GM19025 (cell line): ENCODE data around the gene C22orf42.
"Not testable (repeated sequence)": the region's sequence is repeated elsewhere in the genome, so short reads cannot be mapped to it uniquely, and the experiment has no call there.

ENCODE experiments used
- ATAC-seq: cut with Tn5 transposase; IDR thresholded peaks from one replicate; pipeline ENCODE4 v1.9.1; 2021; ENCODE audit warnings: mild to moderate bottlenecking, low read depth, moderate library complexity; ENCODE audit not compliant: unreplicated experiment

C22orf42 gene

DNA sequence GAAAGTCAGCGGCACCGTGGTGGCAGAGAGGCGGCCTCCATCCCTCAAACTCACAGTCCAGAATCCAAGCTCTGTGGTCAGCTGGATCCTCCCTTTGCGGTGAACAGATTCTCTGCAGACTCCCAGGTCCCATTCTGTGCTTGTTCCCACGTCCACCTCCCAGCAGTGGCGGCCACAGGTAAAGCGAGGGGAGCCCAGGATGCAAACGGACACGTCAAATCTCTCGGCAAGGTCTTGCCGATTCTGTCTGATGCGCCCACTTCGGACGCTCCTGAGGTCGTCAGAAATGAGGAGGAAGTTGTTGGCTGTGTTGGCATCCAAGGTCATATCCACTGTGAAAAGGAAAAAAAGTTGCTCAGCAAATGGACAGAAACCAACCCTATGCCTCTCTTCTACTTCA, 31.9 kb upstream of the C22orf42 start:
- ATAC-seq = not testable (repeated sequence)

DNA sequence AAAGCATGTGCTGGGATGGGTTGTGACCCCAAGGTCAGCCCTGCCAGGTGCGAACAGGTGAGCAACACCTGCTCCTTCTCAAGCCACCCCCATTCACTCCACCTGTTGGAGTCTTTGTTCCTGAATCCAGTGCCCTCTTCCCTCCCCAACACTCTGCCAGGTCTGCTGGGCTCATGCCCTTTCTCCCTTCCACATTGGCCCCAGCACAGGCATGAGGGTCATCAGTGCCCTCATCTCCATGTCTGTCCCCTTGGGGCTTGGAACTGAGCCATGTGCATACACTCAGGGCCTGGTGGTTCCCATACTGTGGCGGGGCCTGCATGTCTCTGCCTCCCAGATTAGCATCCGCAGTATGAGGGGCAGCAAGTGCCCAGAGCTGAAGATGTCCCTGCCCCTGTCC, 26.7 kb upstream of the C22orf42 start:
- no peak for ATAC-seq

DNA sequence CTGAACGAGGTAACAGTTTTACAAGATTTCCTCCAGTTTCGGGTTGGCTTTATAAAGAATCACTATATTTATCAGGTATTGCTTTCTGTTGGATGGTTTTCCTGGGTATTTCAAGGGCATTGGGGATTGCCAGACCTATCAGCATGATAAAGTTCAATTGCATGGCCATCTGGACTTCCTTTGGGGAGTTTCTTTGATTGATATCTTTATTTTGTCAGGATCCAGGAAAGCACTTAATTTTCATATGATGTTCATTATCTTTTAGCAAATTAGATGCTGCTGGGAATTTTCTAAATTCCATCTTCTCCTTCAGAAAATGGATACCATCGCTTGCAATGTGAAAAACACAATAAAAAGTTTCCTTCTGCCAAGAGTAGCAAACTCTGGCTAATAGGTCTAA, 24.5 kb upstream of the C22orf42 start:
- no peak for ATAC-seq

DNA sequence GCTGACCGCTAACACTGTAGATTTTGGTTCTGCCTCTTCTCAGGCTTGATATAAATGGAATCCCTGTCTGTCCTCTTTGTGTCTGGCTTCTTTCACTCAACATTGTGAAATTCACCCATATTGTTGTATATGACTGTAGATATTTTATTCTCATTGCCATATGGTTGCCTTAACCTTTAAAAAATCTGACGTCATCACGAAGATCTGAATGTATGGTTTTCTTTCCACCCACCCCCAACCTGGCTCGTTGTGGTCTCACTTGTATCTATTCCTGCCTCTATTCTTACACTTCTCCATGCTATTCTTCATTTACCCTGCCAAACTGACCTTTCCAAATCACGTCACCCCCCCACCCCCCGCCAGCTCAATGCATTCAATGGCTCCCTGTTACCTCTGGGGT, 21.9 kb upstream of the C22orf42 start:
- no peak for ATAC-seq

DNA sequence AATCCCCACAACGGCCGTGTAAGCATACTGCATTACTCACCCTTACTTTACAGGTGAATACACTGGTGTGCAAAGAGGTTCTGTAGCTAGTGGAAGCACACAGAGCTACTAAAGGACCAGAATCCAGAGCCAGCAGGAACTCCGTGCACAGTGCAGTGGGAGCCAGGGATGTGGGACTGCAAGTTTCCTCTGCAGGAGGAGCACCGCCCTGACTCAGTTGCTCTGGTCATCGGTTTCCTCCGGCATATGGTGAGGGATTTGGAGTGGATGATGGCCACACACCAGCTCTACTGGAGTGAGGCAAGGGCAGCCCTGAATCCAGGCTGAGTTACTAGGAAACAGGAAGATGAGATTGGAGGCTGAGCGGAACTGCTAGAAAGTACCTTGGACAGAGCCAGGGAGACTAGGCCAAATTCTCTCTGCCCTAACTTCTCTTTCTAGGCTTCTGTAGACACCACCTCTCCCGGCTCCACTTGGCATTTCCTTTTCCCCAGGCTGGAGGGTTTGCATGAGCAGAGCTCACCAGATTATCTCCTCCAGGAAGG, 18.2 kb upstream of the C22orf42 start:
- no peak for ATAC-seq

DNA sequence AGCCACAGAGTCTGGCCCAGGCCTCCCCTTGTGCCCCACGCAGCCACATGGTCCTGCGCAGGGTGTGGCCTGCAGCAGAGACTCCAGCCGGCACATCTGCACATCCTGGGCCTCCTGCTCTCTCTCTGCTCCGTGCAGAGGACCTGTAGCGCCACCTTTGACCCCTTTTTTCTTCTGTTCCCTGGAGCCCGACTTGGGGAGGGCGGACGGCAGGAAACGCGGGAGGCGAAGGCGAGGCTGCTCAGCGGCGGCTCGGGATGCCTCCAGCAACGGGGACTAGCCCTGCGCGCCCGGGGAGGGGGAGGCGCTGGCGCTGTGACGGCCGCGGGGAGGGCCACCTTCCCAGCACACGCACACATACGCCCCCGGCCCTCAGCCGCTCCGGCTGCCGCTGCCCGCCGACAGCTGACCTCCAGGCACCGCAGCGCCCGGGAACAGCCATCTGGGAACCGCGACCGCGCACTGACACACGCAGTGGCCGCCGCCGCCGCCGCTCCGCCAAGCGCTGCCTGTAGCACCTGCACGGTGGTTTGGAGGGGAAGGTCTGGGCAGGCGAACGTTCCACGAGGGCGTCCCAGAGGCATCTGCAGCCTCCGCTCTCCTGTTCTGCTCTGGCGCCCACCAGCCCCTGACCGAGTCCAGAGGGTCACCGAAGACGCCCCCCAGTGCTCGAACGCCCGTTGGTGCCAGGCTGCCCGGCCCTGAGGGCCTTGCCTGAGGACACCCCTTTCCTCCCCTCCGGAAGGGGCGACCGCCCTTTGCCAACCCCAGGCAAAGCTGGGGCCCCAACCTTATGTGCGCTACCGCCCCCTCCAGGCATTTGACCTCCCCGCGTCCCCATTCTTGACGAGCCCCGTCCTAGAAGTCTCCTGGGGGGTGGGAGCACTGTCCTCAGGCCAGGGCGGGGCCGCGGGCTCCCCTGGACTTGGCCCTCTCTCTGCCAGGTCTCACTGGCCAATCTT, 16.9 kb upstream of the C22orf42 start:
- no peak for ATAC-seq

DNA sequence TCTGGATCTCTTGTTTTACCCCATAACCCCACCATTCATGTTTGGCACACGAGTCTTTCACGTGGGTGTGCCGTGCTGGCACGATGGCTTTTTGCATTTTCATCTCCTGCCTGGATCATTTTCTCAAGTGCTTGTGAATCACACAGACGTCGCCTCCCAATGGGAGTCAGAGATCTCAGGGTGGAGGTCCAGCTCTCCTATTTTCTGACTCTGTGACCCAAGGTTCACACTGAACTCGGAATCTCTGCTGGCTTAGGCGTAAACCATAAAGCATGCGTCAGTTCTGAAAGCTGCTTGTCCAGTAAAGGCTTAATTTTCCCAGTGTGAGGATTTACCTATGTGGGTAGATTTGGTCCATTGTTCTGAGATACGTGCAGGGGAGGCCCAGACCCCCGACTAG, 16.0 kb upstream of the C22orf42 start:
- no peak for ATAC-seq

DNA sequence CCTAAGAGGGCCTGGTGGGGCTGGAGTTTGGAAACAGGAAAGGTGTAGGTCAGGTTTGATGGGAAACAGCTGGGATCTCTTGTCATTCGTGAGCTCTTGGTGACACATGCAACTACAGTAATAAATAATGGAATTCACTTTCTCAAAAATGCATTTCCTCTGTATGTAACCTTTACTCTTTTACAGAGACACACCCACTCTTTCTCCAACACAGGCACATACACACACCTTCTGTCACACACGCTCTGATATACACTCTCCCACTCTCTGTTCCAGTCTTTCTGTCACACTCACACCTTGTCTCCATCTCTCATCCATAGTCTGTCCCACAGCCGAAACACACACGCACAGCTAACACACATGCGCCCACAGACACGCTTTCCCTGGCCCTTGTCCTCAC, 6.6 kb upstream of the C22orf42 start:
- no peak for ATAC-seq

DNA sequence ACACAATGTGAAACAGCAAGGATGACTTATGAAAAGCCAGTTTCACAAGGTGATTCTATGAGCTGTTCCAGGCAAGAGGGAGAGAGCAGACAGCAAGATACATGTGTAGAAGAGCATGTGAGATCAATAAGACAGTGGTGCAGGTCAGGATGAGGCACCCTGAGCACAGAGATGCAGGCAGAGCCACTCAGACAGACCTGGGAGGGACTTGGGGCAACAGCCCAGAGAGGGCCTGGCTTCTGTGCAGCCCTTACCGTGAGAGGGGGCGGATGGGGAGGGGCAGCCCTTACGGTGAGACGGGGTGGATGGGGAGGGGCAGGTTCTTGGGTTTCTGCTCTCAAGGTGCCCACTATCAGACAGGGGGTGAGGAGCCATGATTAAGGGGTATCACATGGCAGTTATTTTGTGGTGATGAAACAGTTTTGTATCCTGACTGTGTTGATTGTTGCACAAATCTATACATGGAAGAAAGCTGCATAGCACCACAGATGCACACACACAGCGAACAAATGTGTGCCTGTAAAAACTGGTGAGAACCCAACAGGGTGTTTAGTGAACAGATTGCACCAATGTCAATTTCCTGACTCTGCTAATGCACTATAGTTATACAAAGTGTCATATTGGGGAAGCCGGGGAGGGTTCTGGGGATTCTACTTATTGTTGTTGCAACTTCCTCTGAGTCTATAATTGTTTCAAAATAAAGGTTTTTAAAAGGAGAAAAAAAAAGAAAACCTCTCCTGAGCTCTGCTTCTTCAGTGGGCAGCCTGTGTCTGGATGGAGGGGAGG, 5.2 kb upstream of the C22orf42 start:
- no peak for ATAC-seq

DNA sequence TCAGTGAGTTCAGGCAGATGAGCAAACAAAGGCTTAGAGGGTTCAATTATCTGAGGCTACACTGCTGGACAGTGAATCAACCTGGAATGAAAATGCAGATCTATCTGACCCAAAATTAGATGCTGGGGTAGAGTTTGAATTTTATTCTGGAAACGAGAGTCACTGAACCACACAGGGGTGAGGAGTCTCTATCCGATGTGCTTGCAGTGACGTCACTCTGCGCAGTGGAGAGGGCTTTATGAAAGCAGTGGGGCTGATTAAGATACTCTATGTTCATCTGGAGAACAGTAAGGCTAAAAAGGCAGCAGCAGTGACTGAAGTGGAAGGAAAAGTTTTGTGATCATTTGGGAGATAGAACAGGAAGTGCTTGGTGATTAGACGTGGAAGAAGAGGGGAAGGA, 1.3 kb upstream of the C22orf42 start:
- not testable (repeated sequence) for ATAC-seq

DNA sequence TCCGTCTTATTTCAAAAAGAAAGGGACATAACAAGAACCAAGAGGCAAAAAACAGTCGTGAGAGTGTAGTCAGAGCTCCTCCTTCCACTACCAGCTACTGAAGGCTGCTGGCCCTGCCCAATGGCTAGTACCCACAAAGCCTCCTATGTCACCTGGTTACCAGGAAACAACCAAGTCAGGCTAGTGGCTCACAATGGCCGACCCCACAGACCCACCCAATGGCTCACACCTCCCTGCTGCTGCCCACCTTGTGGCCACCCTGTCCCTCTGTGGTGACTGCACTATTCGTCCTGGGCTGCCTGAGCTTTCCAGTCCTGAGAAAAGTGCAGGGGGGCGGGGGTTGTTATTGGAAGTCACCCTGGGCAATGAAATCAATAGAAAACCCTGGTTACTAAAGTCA, 1.5 kb downstream of the C22orf42 start:
- not testable (repeated sequence) for ATAC-seq

DNA sequence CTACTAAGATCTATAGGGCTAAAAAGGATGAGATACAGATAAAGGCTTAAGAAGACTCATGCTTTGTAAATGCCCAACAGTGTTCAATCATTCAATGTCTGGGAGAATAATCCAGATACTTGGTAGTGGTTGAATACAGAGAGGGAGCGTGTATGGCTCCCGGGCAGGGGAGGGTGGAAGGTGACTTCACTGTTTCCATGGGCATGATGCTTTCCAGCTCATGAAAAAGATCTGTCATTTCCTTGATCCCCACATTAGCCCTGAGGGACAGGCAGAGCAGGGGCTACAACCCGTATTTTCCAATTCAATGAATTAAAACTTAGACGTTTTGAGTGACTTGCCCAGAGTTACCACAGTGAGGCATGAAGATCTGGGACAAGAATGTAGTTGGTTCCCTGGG, 4.4 kb downstream of the C22orf42 start:
- not testable (repeated sequence) for ATAC-seq

DNA sequence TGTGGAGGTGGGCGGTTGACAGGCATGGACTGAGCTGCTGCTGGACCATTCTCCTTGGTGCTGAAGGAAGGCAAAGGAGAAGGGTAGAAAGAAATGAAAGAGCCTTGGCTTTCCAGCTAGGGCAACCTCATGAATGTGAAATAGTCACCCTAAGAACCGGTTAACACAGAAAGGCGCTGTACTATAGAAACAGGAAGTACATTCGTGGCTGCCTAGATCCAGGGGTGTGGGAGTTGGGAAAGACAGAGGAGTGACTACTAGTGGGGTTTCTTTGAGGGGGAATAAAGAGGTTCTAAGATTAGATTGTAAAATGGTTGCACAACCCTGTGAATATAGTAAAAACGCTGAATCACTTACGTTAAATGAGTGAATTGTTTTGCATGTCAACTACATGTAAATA, 7.5 kb downstream of the C22orf42 start:
- ATAC-seq = not testable (repeated sequence)

DNA sequence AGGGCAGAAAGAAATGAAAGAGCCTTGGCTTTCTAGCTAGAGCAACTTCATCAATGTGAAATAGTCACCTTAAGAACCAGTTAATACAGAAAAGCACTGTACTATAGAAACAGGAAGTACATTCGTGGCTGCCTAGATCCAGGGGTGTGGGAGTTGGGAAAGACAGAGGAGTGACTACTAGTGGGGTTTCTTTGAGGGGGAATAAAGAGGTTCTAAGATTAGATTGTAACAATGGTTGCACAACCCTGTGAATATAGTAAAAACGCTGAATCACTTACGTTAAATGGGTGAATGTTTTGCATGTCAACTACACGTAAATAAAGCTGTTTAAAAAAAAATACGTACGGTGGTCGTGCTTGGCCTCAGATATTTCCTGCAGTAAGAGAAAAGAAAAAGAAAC, 8.5 kb downstream of the C22orf42 start:
- not testable (repeated sequence) for ATAC-seq

DNA sequence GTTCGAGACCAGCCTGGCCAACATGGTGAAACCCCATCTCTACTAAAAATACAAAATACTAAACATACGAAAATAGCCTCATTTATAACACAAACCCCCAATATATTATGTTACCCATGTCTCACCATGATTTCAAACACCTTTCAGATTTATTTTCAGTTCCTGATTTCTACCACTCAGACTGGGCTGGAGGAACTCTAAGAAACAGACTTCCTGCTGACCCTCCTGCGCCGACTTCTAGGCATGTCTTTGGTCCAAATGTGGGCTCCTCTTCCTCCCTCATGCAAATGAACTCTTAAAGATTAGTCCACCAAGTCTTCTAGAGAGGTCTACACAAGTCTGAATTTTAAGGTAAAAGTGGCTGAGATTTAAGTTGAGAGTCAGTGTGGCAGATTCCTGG, 10.7 kb downstream of the C22orf42 start:
- not testable (repeated sequence) for ATAC-seq

DNA sequence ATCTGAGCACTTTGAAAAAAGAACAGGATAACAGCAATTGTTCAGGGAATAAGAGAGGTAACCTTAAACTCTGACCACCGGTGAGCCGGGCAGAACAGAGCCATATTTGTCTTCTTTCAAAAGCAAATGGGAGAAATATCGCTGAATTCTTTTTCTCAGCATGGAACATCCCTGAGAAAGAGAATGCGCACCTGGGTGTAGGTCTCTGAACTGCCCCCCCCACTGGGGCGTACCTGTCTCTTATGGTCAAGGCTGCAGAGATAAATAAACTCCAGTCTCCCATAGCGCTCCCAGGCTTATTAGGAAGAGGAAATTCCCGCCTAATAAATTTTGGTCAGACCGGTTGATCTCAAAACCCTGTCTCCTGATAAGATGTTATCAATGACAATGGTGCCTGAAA, 12.0 kb downstream of the C22orf42 start:
- ATAC-seq = not testable (repeated sequence)

DNA sequence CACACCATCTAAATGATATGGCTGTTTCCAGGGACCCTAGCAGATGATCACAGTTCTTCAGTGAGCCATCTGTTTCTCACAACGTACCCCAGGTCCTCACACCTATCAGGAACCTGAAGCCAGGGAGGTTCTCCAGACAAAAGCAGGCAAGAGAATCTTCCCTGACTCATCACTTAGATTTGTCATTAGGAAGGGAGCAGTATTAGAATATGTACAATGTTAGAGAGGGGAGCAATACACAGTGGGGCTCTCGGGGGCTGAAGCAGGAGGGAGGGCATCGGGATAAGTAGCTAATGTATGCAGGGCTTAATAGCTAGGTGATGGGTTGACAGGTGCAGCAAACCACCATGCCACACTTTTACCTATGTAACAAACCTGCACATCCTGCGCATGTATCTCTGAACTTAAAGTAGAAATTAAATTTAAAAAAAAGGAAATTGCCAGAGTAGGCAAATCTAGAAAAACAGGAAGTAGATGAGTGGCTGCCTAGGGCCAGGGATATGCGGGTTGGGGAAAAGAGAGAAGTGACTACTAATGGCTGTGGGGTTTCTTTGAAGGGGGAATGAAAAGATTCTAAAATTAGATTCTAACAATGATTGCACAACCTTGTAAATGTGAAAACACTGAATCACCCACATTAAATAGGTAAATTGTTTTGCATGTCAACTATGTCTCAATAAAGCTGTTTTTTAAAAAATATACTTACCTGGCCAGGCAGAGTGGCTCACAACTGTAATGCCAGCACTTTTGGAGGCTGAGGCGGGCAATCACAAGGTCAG, 14.4 kb downstream of the C22orf42 start:
- ATAC-seq = no peak

DNA sequence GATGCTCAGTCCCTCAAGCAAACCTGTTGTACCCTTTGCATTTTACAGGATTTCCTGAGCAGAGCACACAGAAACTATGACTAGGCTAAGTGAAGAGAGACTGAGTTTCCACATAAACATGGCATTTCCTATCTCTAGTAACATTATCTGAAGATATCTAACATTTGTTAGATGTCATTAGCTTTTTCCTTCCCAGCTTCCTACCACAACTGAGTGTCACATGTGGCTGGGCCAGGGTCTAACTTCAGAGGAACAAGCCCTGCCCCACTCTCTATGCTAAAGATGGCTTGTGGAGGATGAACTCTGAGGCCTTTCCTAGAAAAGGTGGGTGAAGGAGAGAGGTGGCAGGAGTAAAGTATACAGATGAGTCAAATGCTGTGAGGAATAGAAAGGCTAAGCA, 16.5 kb downstream of the C22orf42 start:
- no peak for ATAC-seq

DNA sequence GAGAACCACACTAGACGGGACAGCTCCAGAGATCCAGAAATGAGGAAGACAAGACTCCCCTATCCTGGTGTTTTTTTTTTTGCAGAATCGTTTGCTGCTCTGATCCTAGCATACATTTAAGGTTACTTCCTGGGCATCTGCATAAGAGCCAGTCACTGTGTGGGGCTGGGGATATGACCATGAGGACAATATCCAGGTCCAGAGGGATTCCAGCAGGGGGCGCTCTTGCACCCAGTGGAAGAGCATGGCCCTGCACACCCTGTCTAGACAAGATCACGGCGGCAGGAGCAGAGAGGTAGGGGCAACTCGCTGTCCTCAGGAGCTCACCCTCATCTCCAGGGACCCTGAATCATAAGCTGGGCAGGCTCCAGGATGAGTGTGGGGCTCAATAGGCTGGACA, 18.4 kb downstream of the C22orf42 start:
- ATAC-seq = not testable (repeated sequence)

DNA sequence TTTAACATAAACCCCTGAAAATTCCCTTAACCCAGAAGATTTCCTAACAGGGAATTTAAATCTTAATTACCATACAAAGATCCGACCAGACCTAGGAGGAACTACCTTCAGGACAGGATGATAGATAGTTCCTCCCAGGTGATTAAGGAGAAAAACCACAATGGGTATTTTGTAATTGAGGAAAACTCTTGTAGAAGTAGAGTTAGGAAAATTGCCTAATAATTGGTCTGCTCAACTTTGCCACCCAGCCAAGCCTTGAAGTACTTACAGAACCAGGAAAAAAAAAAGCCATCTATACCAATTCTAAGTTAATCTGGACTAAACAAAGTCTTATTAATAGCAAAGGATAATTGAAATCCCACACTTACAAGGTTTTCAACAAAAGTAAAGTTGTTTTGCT, 20.5 kb downstream of the C22orf42 start:
- ATAC-seq = not testable (repeated sequence)
